ENCODE data around the gene MTHFR. TPM values are rescaled to one million over a fixed set of nuclear protein-coding genes. Genes with fewer than 3 reads are reported as not detected.

MTHFR gene
- total RNA-seq, 2 donors from 2014 or later, result 30.3 to 81.4 TPM

- Histone ChIP-seq H3K27ac (no peak overlapping the region), H3K4me1 (ENCODE audit: control insufficient read depth in 1 of 2, low read depth in 2 of 2) (peaks cover 7 to 17% of the 10 kb centered on the region in 2 donors), H3K4me3 (no peak overlapping the region), H3K36me3 (peaks cover 71% of the 10 kb centered on the region), H3K27me3 (replicated peaks; ENCODE audit: insufficient read depth) (no peaks in the 10 kb centered on the region), H3K9me3 (no peaks in the 10 kb centered on the region)
- no peak for TF ChIP-seq CTCF (IDR thresholded peaks at IDR 0.05)
- DNase-seq (ENCODE audit: low spot score) (no peak), ATAC-seq (ENCODE audit: insufficient number of reproducible peaks, low FRiP score, low read depth) (no peak)
Observed at GRCh38 chr1:11836955-11837766, 31.4 kb upstream of the MTHFR start.

- Histone ChIP-seq H3K27me3 (replicated peaks; ENCODE audit: insufficient read depth) (no peaks in the 10 kb centered on the region), H3K4me3 (no peak overlapping the region), H3K4me1 (ENCODE audit: control insufficient read depth in 1 of 2, low read depth in 2 of 2) (peaks cover 6 to 8% of the 10 kb centered on the region in 2 donors), H3K27ac (no peak overlapping the region), H3K36me3 (peaks cover 68% of the 10 kb centered on the region), H3K9me3 (no peaks in the 10 kb centered on the region)
- DNase-seq (ENCODE audit: low spot score) (no peak), ATAC-seq (ENCODE audit: insufficient number of reproducible peaks, low FRiP score, low read depth) (no peak)
- no peak for TF ChIP-seq CTCF (IDR thresholded peaks at IDR 0.05)
Observed at GRCh38 chr1:11835441-11836225, 29.9 kb upstream of the MTHFR start.

GRCh38 chr1:11833900-11834299 is 28.1 kb upstream of the MTHFR start:
- H3K4me1 ChIP-seq (ENCODE audit: control insufficient read depth in 1 of 2, low read depth in 2 of 2), result no peaks in the 10 kb centered on the region
- no peak overlapping the region for H3K27ac ChIP-seq
- H3K4me3 ChIP-seq, result no peak overlapping the region
- no peak for ATAC-seq (ENCODE audit: insufficient number of reproducible peaks, low FRiP score, low read depth)
- no peaks in the 10 kb centered on the region for H3K27me3 ChIP-seq (replicated peaks; ENCODE audit: insufficient read depth)
- no peak for DNase-seq (ENCODE audit: low spot score)
- H3K36me3 ChIP-seq, result peaks cover 77% of the 10 kb centered on the region
- H3K9me3 ChIP-seq, result no peaks in the 10 kb centered on the region
- TF ChIP-seq CTCF (IDR thresholded peaks at IDR 0.05), result no peak

GRCh38 chr1:11833497-11833896 is 27.7 kb upstream of the MTHFR start:
- Histone ChIP-seq H3K27me3 (replicated peaks; ENCODE audit: insufficient read depth) (no peaks in the 10 kb centered on the region), H3K4me1 (ENCODE audit: control insufficient read depth in 1 of 2, low read depth in 2 of 2) (no peaks in the 10 kb centered on the region), H3K4me3 (no peak overlapping the region), H3K9me3 (no peaks in the 10 kb centered on the region), H3K27ac (no peak overlapping the region), H3K36me3 (peaks cover 81% of the 10 kb centered on the region)
- no peak for ATAC-seq (ENCODE audit: insufficient number of reproducible peaks, low FRiP score, low read depth)
- DNase-seq (ENCODE audit: low spot score), result no peak
- no peak for TF ChIP-seq CTCF (IDR thresholded peaks at IDR 0.05)

GRCh38 chr1:11831945-11832725 is 26.4 kb upstream of the MTHFR start:
- no peak overlapping the region for H3K4me3 ChIP-seq
- DNase-seq (ENCODE audit: low spot score) (no peak), ATAC-seq (ENCODE audit: insufficient number of reproducible peaks, low FRiP score, low read depth) (no peak)
- no peaks in the 10 kb centered on the region for H3K9me3 ChIP-seq
- H3K4me1 ChIP-seq (ENCODE audit: control insufficient read depth in 1 of 2, low read depth in 2 of 2), result no peaks in the 10 kb centered on the region
- no peaks in the 10 kb centered on the region for H3K27me3 ChIP-seq (replicated peaks; ENCODE audit: insufficient read depth)
- H3K27ac ChIP-seq, result no peak overlapping the region
- peaks cover 84% of the 10 kb centered on the region for H3K36me3 ChIP-seq
- no peak for TF ChIP-seq CTCF (IDR thresholded peaks at IDR 0.05)

Data from thoracic aorta (tissue), 2 donors.